ENCODE results near the gene SDHAF2.
"Not testable (repeated sequence)": the region's sequence is repeated elsewhere in the genome, so short reads cannot be mapped to it uniquely, and the experiment has no call there.

SDHAF2 gene

DNA sequence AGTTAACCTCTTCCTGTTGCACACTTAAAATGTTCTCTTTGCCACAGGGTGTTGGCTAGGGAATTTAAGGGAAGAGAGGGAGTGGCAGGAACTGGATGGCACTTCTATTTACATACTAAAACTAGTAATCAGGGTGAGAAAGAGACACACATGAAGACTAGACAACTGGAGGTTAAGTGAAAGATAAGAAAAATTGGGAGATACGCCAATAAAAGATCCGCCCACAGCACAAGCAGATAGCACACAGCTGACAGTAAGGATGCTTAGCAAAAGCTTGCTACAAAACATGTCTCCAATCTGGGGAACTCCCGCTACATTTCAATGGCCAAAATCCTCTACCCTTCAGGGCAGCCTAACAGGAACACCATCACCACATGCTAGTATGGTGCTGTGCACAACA is 13.0 kb upstream of the SDHAF2 start:
- Mint-ChIP-seq H3K9me3 (no peaks in the 10 kb centered on the region), H3K4me1 (no peaks in the 10 kb centered on the region)
- TF ChIP-seq, protein P1, sequence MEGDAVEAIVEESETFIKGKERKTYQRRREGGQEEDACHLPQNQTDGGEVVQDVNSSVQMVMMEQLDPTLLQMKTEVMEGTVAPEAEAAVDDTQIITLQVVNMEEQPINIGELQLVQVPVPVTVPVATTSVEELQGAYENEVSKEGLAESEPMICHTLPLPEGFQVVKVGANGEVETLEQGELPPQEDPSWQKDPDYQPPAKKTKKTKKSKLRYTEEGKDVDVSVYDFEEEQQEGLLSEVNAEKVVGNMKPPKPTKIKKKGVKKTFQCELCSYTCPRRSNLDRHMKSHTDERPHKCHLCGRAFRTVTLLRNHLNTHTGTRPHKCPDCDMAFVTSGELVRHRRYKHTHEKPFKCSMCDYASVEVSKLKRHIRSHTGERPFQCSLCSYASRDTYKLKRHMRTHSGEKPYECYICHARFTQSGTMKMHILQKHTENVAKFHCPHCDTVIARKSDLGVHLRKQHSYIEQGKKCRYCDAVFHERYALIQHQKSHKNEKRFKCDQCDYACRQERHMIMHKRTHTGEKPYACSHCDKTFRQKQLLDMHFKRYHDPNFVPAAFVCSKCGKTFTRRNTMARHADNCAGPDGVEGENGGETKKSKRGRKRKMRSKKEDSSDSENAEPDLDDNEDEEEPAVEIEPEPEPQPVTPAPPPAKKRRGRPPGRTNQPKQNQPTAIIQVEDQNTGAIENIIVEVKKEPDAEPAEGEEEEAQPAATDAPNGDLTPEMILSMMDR (IDR thresholded peaks at IDR 0.05; ENCODE audit: unreplicated experiment in 3 of 3), result no peak

DNA sequence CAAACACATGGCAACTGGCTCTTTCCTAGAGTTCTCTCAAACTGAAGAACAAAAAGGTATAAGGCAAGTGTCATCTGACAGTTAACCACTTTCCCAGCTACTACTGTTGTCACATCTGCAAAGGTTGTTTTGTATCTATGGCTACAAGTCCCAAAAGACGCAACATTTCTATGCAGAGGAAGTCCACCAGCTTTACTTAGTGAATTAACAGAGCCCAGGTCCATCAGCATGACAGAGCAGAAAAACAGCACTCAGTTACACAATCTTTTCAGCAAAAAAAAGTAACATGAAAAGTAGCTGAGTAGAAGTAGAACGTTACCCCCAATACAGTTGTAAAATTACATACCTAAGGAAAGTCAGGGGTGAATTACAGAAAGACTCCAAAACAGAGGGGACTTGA is 12.3 kb upstream of the SDHAF2 start:
- peaks cover 91% of the 10 kb centered on the region for H3K36me3 Mint-ChIP-seq (ENCODE audit: low read depth)
- no peaks in the 10 kb centered on the region for H3K9me3 Mint-ChIP-seq
- H3K4me3 Mint-ChIP-seq, result no peak overlapping the region
- H3K27me3 Mint-ChIP-seq (ENCODE audit: low read depth), result no peaks in the 10 kb centered on the region
- TF ChIP-seq, protein P1 (IDR thresholded peaks at IDR 0.05; ENCODE audit: unreplicated experiment in 3 of 3), result no peak
- no peaks in the 10 kb centered on the region for H3K4me1 Mint-ChIP-seq
- no peak overlapping the region for H3K27ac Mint-ChIP-seq

More for the DNA sequence above, 13.0 kb upstream of the SDHAF2 start:
- Mint-ChIP-seq H3K27ac (no peak overlapping the region), H3K36me3 (ENCODE audit: low read depth) (peaks cover 87% of the 10 kb centered on the region), H3K27me3 (ENCODE audit: low read depth) (no peaks in the 10 kb centered on the region), H3K4me3 (no peak overlapping the region)

DNA sequence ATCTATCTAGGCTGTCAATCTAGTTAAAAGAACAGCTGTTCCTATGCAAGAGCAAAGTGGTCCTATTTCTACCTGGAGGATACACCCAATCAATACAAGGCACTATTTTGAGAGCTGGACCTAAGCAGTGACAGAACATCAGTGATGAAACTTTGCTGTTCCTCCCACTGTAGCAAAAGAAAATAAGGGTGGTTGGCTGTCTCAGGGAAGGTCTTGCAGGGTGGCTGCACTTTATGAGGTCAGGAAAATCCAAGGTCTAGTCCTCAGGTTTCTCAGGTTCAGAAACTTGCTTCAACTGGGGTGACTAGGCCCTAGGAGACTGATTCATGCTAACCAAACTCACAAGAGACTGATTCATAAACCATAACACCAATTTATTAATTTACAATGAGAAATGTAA is 11.8 kb upstream of the SDHAF2 start:
- no peak overlapping the region for H3K4me3 Mint-ChIP-seq
- no peaks in the 10 kb centered on the region for H3K27me3 Mint-ChIP-seq (ENCODE audit: low read depth)

DNA sequence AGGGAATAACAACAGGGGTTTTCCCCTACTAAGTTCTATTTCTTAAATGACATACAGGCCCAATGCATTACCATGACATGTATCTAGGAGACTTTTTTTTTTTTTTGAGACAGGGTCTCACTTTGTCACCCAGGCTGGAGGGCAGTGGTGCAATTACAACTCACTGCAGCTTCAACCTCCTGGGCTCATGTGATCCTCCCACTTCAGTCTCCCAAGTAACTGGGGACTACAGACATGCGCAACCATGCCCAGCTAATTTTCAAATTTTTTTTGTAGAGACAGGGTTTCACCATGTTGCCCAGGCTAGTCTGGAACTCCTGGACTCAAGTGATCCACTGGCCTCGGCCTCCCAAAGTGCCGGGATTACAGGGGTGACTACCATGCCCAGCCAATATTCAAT is 7.7 kb upstream of the SDHAF2 start:
- Mint-ChIP-seq H3K4me1 (no peaks in the 10 kb centered on the region), H3K9me3 (no peaks in the 10 kb centered on the region), H3K36me3 (ENCODE audit: low read depth) (peaks cover 83% of the 10 kb centered on the region), H3K27me3 (ENCODE audit: low read depth) (no peaks in the 10 kb centered on the region), H3K27ac (no peak overlapping the region), H3K4me3 (no peak overlapping the region)
- TF ChIP-seq, protein P1 (IDR thresholded peaks at IDR 0.05; ENCODE audit: unreplicated experiment in 3 of 3), result no peak

More for the DNA sequence above, 11.8 kb upstream of the SDHAF2 start:
- H3K9me3 Mint-ChIP-seq, result no peaks in the 10 kb centered on the region
- no peaks in the 10 kb centered on the region for H3K4me1 Mint-ChIP-seq
- TF ChIP-seq, protein P1 (IDR thresholded peaks at IDR 0.05; ENCODE audit: unreplicated experiment in 3 of 3), result no peak
- peaks cover 88% of the 10 kb centered on the region for H3K36me3 Mint-ChIP-seq (ENCODE audit: low read depth)
- H3K27ac Mint-ChIP-seq, result no peak overlapping the region

DNA sequence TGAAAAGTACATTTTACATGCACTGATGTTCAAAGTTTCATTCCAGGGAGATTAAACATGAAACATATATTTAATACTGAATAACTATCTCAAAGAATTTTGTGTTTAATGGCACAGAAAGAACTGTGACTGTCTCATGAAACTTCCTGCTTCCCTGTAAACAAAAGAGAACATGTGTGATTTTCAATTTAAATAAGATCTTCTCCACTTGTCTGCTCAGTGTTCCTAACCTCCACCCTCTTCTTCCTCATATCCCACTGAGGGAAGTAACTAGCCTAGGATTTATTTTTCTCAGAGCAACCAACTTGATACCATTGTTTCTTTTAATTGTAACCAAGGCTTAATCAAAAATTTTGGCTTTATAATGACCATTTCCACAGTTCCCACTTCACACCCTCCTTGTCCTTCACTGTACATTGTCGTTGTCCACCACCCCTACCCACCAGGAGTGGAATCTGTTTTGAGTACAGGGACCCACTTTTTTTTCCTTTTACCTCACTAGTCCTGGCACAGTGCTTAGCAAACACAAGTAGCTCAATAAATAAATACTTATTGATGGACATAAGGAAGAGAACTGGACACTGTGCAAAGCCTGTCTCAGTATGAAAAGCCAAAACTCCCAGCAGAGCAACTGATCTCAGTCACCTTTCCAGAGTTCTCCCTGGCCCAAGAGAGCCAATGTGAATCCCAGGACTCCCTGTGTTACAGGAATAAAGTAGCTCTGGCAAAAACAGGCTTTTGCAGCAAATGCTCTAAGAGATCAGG is 4.4 kb upstream of the SDHAF2 start:
- Mint-ChIP-seq H3K4me1 (peaks cover 2% of the 10 kb centered on the region), H3K9me3 (no peaks in the 10 kb centered on the region), H3K36me3 (ENCODE audit: low read depth) (peaks cover 66% of the 10 kb centered on the region), H3K27ac (no peak overlapping the region), H3K27me3 (ENCODE audit: low read depth) (no peaks in the 10 kb centered on the region), H3K4me3 (no peak overlapping the region)
- TF ChIP-seq, protein P1 (IDR thresholded peaks at IDR 0.05; ENCODE audit: unreplicated experiment in 3 of 3), result no peak

DNA sequence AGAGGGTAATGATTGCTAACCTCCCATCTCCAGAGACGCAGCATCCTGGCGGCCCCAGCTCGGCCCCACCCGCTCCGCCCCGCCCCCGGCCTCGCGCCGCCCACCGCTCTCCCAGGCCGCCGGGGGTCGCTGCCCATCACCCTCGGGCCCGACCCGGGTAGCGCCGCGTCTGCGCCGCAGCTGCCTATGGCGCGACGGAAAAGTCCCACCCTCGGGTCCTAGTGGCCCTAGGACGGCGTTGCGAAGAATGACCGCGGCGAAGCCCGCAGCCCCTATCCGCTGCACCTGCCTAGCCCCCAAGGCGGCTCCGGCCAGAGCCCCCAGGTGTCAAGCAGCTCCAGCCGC is 606 bp upstream of the SDHAF2 start:
- peak overlapping the region; percentile 96 to 98 (median 98) for H3K27ac Mint-ChIP-seq

DNA sequence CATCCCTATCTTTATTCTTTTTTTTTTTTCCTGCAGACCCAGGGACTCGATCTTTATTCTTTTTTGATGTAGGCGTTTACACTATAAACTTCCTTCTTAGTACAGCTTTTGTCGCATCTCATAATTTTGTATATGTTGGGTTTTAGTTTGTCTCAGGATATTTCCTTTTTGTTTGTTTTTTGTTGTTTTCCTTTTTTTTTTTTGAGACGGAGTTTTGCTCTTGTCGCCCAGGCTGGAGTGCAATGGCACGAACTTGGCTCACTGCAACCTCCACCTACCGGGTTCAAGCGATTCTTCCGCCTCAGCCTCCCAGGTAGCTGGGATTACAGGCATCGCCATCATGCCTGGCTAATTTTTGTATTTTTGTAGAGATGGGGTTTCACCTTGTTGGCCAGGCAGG is 915 bp downstream of the SDHAF2 start:
- H3K27ac Mint-ChIP-seq, result peak overlapping the region; percentile 96 to 98 (median 98)
- not testable (repeated sequence) for H3K9me3 Mint-ChIP-seq; H3K27me3 Mint-ChIP-seq (ENCODE audit: low read depth)
- H3K4me3 Mint-ChIP-seq, result peak overlapping the region; percentile 94 to 100 (median 97)
- H3K36me3 Mint-ChIP-seq (ENCODE audit: low read depth), result peaks cover 37% of the 10 kb centered on the region
- H3K4me1 Mint-ChIP-seq, result peaks cover 20% of the 10 kb centered on the region

More for the DNA sequence above, 606 bp upstream of the SDHAF2 start:
- Mint-ChIP-seq H3K4me3 (peak overlapping the region; percentile 94 to 100 (median 97)), H3K27me3 (ENCODE audit: low read depth) (no peaks in the 10 kb centered on the region), H3K9me3 (no peaks in the 10 kb centered on the region), H3K36me3 (ENCODE audit: low read depth) (peaks cover 41% of the 10 kb centered on the region), H3K4me1 (peaks cover 14% of the 10 kb centered on the region)
- TF ChIP-seq, protein P1 (IDR thresholded peaks at IDR 0.05; ENCODE audit: unreplicated experiment in 3 of 3), result peak; percentile 20 to 50 (median 25)
